ENCODE data around the gene TM9SF3.

- TF ChIP-seq CTCF (IDR thresholded peaks at IDR 0.05; ENCODE audit: low read length) (no peak), EZH2 (optimal IDR thresholded peaks at IDR 0.05; ENCODE audit: low read depth, low read length) (no peak), EZH2phosphoT487 (IDR thresholded peaks at IDR 0.05; ENCODE audit: low read length) (no peak)
Observed at GRCh38 chr10:96524741-96525140, 62.1 kb downstream of the TM9SF3 start.

Measured in MM.1S (cell line).